ENCODE data around the gene MMP10.

DNA sequence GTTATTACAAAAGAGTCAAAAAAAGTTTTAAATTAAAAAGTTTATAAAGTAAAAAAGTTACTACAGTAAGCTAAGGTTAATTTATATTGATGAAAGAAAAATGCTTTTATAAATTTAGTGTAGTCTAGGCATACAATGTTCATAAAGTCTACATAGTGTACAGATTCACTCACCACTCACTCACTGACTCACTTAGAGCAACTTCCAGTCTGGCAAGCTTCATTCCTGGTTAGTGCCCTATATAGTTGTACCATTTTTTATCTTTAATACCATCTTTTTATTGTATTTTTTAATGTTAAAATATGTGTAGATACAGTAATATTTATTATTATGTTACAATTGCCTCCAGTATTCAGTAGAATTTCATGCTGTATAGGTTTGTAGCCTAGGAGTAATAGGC, 2.6 kb upstream of the MMP10 start:
- TF ChIP-seq, protein P1, sequence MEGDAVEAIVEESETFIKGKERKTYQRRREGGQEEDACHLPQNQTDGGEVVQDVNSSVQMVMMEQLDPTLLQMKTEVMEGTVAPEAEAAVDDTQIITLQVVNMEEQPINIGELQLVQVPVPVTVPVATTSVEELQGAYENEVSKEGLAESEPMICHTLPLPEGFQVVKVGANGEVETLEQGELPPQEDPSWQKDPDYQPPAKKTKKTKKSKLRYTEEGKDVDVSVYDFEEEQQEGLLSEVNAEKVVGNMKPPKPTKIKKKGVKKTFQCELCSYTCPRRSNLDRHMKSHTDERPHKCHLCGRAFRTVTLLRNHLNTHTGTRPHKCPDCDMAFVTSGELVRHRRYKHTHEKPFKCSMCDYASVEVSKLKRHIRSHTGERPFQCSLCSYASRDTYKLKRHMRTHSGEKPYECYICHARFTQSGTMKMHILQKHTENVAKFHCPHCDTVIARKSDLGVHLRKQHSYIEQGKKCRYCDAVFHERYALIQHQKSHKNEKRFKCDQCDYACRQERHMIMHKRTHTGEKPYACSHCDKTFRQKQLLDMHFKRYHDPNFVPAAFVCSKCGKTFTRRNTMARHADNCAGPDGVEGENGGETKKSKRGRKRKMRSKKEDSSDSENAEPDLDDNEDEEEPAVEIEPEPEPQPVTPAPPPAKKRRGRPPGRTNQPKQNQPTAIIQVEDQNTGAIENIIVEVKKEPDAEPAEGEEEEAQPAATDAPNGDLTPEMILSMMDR (conservative IDR thresholded peaks at IDR 0.05; ENCODE audit: low read length) = no peak
- TF ChIP-seq EZH2phosphoT487 (IDR thresholded peaks at IDR 0.05; ENCODE audit: borderline replicate concordance) = no peak

Measured in Loucy (cell line).